Sigmoid colon (tissue), 4 donors: Measurements from ENCODE around the gene STAT4.

ENCODE experiments used
- CTCF ChIP-seq, 4 experiments: fragments of 450-650 bp in 3 of 4; fragments of 200-600 bp in 1 of 4; IDR thresholded peaks; one replicate each; pipeline ENCODE4 v1.5.1; 2016 to 2019; ENCODE audit warnings: antibody characterized with exemption in 4 of 4, mild to moderate bottlenecking in 3 of 4, moderate library complexity in 2 of 4
- EP300 ChIP-seq, 4 donors: sonication (generic); formaldehyde crosslinking; IDR thresholded peaks; one replicate each; pipeline ENCODE4 v1.6.1; 2017; ENCODE audit warnings: antibody characterized with exemption in 4 of 4
- POLR2A ChIP-seq, 2 donors: fragments of 450-650 bp; IDR thresholded peaks; one replicate each; pipeline ENCODE4 v1.6.1; 2016; ENCODE audit warnings: antibody characterized with exemption in 2 of 2, mild to moderate bottlenecking in 2 of 2, moderate library complexity in 2 of 2

DNA sequence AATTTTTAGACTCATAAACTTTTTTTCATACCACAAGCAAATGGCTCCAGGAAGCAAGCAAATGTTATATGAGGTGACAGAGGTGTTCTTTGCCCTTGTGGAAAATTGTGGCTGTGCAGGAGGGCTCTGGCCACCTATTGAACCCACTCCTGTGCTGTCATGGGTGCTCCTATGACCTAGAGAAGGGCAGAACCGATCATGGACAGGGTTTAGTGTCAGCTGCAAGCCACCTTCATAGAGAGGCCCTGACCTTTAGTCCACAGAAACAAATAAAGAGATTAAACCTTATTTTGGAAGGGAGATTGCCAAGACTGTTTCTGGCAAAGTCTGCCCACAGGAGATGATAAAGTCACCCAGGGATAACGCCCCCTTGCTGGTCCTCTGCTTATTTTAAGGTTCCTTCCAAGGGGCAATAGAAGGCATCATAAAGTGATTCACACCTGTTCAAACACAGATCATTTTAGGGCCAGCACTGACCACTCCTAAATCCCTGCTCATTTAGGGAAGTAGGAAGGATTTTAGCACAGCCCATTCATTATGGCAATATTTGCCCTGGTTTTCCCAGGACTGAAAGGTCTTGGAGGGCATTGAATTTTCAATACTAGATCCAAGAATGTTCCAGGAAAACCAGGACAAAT lies 26.1 kb upstream of the STAT4 start:
- no peak for TF ChIP-seq CTCF (IDR thresholded peaks at IDR 0.05)
- no peak for TF ChIP-seq EP300 (IDR thresholded peaks at IDR 0.05)
- no peak for TF ChIP-seq POLR2A (IDR thresholded peaks at IDR 0.05)
